ENCODE results near the gene ADAM19. TPM values are rescaled to one million over a fixed set of nuclear protein-coding genes. Genes with fewer than 3 reads are reported as not detected.
A peak's percentile ranks its signal among the peaks of the same experiment; 100 is the strongest.

Gene ADAM19
- total and polyA plus RNA-seq, 4 donors = 3.1 to 17.6 (median 12.9) TPM

- Histone ChIP-seq H3K4me3 (no peak overlapping the region), H3K27me3 (ENCODE audit: control insufficient read depth in 3 of 3, insufficient read depth in 3 of 3, low read length in 2 of 3) (no peaks in the 10 kb centered on the region), H3K36me3 (ENCODE audit: control insufficient read depth in 4 of 4, insufficient read depth in 4 of 4, low read length in 4 of 4) (peaks cover 0 to 2% (median 2%) of the 10 kb centered on the region in 4 donors), H3K9ac (ENCODE audit: insufficient read depth in 1 of 2, low read length in 2 of 2) (no peak overlapping the region), H3K4me1 (ENCODE audit: control insufficient read depth in 5 of 5, insufficient read depth in 5 of 5, low read length in 5 of 5) (peaks cover 4 to 12% (median 4%) of the 10 kb centered on the region in 5 donors), H3K27ac (ENCODE audit: low read depth in 1 of 2, low read length in 1 of 2) (peak overlapping the region in 1 of 2 donors; percentile 61), H3K9me3 (ENCODE audit: control insufficient read depth in 4 of 4, insufficient read depth in 3 of 4, low read length in 3 of 4) (no peaks in the 10 kb centered on the region)
- 88 to 92% methylated on average over 2 of the region's 2 CpGs for WGBS, 2 donors
- ATAC-seq (ENCODE audit: insufficient read depth, low FRiP score) (no peak), DNase-seq (no peak)
- TF ChIP-seq CTCF (IDR thresholded peaks at IDR 0.05; ENCODE audit: control extremely low read depth, extremely low read depth) = no peak
Observed at GRCh38 chr5:157570531-157571200, 4.9 kb downstream of the ADAM19 start.

- no peak for TF ChIP-seq CTCF (IDR thresholded peaks at IDR 0.05; ENCODE audit: control extremely low read depth, extremely low read depth)
- peaks cover 0 to 2% (median 2%) of the 10 kb centered on the region in 4 donors for H3K36me3 ChIP-seq (ENCODE audit: control insufficient read depth in 4 of 4, insufficient read depth in 4 of 4, low read length in 4 of 4)
- no peaks in the 10 kb centered on the region for H3K27me3 ChIP-seq (ENCODE audit: control insufficient read depth in 3 of 3, insufficient read depth in 3 of 3, low read length in 2 of 3)
- ATAC-seq (ENCODE audit: insufficient read depth, low FRiP score) = no peak
- H3K9me3 ChIP-seq (ENCODE audit: control insufficient read depth in 4 of 4, insufficient read depth in 3 of 4, low read length in 3 of 4) = no peaks in the 10 kb centered on the region
- no peak overlapping the region for H3K9ac ChIP-seq (ENCODE audit: insufficient read depth in 1 of 2, low read length in 2 of 2)
- H3K4me3 ChIP-seq = no peak overlapping the region
- no peak overlapping the region for H3K27ac ChIP-seq (ENCODE audit: low read depth in 1 of 2, low read length in 1 of 2)
- WGBS, 2 donors = 61 to 74% methylated on average over 2 of the region's 2 CpGs
- H3K4me1 ChIP-seq (ENCODE audit: control insufficient read depth in 5 of 5, insufficient read depth in 5 of 5, low read length in 5 of 5) = peaks cover 6 to 16% (median 10%) of the 10 kb centered on the region in 5 donors
- DNase-seq = no peak
Observed at GRCh38 chr5:157568720-157569119, 6.9 kb downstream of the ADAM19 start.

- Histone ChIP-seq H3K27me3 (ENCODE audit: control insufficient read depth in 3 of 3, insufficient read depth in 3 of 3, low read length in 2 of 3) (no peaks in the 10 kb centered on the region), H3K4me1 (ENCODE audit: control insufficient read depth in 5 of 5, insufficient read depth in 5 of 5, low read length in 5 of 5) (peaks cover 6 to 18% (median 14%) of the 10 kb centered on the region in 5 donors), H3K9me3 (ENCODE audit: control insufficient read depth in 4 of 4, insufficient read depth in 3 of 4, low read length in 3 of 4) (no peaks in the 10 kb centered on the region), H3K36me3 (ENCODE audit: control insufficient read depth in 4 of 4, insufficient read depth in 4 of 4, low read length in 4 of 4) (peaks cover 0 to 2% (median 2%) of the 10 kb centered on the region in 4 donors), H3K27ac (ENCODE audit: low read depth in 1 of 2, low read length in 1 of 2) (no peak overlapping the region), H3K4me3 (no peak overlapping the region), H3K9ac (ENCODE audit: insufficient read depth in 1 of 2, low read length in 2 of 2) (no peak overlapping the region)
- TF ChIP-seq CTCF (IDR thresholded peaks at IDR 0.05; ENCODE audit: control extremely low read depth, extremely low read depth) = no peak
- WGBS, 2 donors = 77 to 82% methylated on average over 4 of the region's 4 CpGs
- ATAC-seq (ENCODE audit: insufficient read depth, low FRiP score) = no peak
- DNase-seq = no peak
Observed at GRCh38 chr5:157568222-157568621, 7.4 kb downstream of the ADAM19 start.
